LNCaP clone FGC (cell line): Measurements from ENCODE around the gene PODXL.

Experiments used
- DNase-seq: peaks from one replicate; pipeline ENCODE4 v3.0.0-alpha.2; 2011; ENCODE audit warnings: low read depth
- H3K4me3 ChIP-seq: 2 replicates; pipeline ENCODE4 v1.5.1; 2011; ENCODE audit warnings: mild to moderate bottlenecking, low read depth, low read length, control low read depth
- CTCF ChIP-seq: IDR thresholded peaks from 2 replicates; pipeline ENCODE4 v1.5.1; 2012; ENCODE audit warnings: mild to moderate bottlenecking; ENCODE audit not compliant: control insufficient read depth, insufficient read depth; ENCODE audit errors: extremely low read depth

PODXL gene

GRCh38 chr7:131556053-131556908, at the start of gene PODXL:
Gene PODXL, minus strand, starts transcription at chr7:131556628. Its CDS starts 269 bp downstream, at chr7:131556359.
- DNase-seq = no peak
- TF ChIP-seq CTCF = 0 out of 2 replicates have a peak, but pooled peaks have one; percentile 15
- H3K4me3 ChIP-seq = peak within 1 kb of the TSS; percentile 77

DNA sequence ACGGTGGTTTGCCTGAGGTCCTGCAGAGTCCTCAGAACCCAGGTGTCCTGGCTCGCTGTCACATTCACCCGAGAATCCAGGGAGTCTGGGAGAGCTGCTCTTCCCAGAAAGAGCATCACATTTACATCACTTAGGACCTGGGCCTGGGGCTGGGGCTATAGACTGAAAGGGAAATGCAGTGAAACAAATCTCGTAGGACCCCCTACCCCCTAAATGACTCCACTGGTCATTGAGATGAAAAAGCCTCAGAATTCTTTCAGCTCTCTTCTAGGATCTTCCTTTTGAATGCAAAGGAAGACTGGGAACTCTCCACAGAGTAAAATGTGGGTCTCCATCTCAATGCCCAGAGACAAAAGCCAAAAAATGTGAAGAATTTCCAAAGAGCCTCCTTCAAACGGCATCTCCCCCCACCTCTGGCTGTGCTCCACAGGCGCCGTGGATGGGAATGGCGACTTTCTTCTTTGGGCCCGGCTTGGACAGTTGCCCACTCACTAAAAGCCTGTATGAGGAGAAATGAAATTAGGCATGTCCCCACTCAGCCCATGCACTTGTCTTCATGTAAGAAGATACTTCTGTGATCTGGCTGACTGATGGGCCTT, 49.0 kb upstream of the PODXL start:
- TF ChIP-seq CTCF = no peak
- no peak overlapping the region for H3K4me3 ChIP-seq
- no peak for DNase-seq

- H3K4me3 ChIP-seq = no peak overlapping the region
- DNase-seq = no peak
- no peak for TF ChIP-seq CTCF
Measured at GRCh38 chr7:131604841-131605279, 48.4 kb upstream of the PODXL start.

GRCh38 chr7:131603932-131604331, 47.5 kb upstream of the PODXL start:
- DNase-seq = no peak
- TF ChIP-seq CTCF = no peak
- H3K4me3 ChIP-seq = no peak overlapping the region

- no peak overlapping the region for H3K4me3 ChIP-seq
- TF ChIP-seq CTCF = no peak
- no peak for DNase-seq
Measured at GRCh38 chr7:131602994-131603372, 46.6 kb upstream of the PODXL start.

DNA sequence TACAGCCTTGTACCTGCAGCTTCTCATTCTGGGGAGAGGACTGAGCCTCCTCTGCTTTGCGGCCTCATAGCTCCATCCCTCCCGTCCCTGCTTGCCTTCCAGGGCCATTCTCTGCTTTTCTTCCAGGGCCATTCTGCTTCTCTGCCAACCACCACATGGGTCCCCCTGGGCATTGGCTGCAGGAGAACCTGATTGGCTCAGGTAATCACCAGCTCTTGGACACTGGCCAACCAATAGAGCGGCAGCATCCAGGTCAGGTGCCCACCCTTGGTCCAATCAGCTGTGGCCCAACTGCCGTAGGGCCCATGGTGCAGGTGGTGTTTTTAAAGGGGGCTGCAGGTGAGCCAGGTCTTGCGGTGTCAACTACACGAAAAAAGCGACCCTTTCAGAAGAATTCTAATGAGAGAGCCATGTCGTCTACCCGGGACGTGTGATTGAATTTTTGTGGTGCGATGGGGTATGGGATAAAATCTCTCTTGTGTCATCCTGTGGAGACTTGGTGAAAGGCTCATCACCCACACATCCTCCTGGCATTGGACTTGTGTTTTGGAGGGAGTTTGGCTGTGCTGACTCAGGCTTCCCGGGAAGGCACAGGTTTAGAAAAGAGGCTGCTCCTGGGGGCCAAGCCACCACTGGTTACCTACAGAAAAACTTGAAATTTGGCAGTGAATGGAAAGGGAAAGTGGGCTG, 46.0 kb upstream of the PODXL start:
- TF ChIP-seq CTCF = no peak

More for the DNA sequence above, 46.0 kb upstream of the PODXL start:
- no peak overlapping the region for H3K4me3 ChIP-seq
- DNase-seq = no peak
